Stimulated activated CD4-positive, alpha-beta T cell treated with anti-CD3 and anti-CD28 coated beads, Interleukin-15, amount 100 ng/mL, for 48 hours (primary cell): ENCODE results near the gene C5orf52.
"Not testable (repeated sequence)": the region's sequence is repeated elsewhere in the genome, so short reads cannot be mapped to it uniquely, and the experiment has no call there.

ENCODE experiments used
- DNase-seq, 2 donors: peaks; one replicate each; pipeline ENCODE4 v3.0.0-alpha.2; 2020; ENCODE audit warnings: low read depth in 2 of 2

The C5orf52 gene

GRCh38 chr5:157670662-157671591, at the start of gene C5orf52:
Gene C5orf52 (plus strand): TSS chr5:157671533. CDS start chr5:157671615, 82 bp downstream.
- peak in 1 of 2 donors; percentile 5 for DNase-seq

GRCh38 chr5:157624144-157624543, 47.2 kb upstream of the C5orf52 start:
- no peak for DNase-seq

- no peak for DNase-seq
Observed at GRCh38 chr5:157626831-157627230, 44.5 kb upstream of the C5orf52 start.

- DNase-seq = no peak
Observed at GRCh38 chr5:157630341-157630740, 41.0 kb upstream of the C5orf52 start.

GRCh38 chr5:157640406-157641066, 30.8 kb upstream of the C5orf52 start:
- no peak for DNase-seq

- no peak for DNase-seq
Observed at GRCh38 chr5:157648275-157648990, 22.9 kb upstream of the C5orf52 start.

- no peak for DNase-seq
Observed at GRCh38 chr5:157649101-157649500, 22.2 kb upstream of the C5orf52 start.

- DNase-seq = no peak
Observed at GRCh38 chr5:157650991-157651611, 20.2 kb upstream of the C5orf52 start.

- peak; percentile 70 to 74 for DNase-seq
Observed at GRCh38 chr5:157651623-157652376, 19.5 kb upstream of the C5orf52 start.

GRCh38 chr5:157652377-157652692, 19.0 kb upstream of the C5orf52 start, which contains the start of gene SOX30:
Gene SOX30 (minus strand): TSS chr5:157652438. CDS start chr5:157652078, 360 bp downstream.
- DNase-seq = no peak

GRCh38 chr5:157657516-157657915, 13.8 kb upstream of the C5orf52 start:
- DNase-seq = no peak

- no peak for DNase-seq
Observed at GRCh38 chr5:157658893-157659292, 12.4 kb upstream of the C5orf52 start.

- DNase-seq = no peak
Observed at GRCh38 chr5:157659868-157660660, 11.3 kb upstream of the C5orf52 start.

GRCh38 chr5:157665467-157666070, 5.8 kb upstream of the C5orf52 start:
- no peak for DNase-seq

- no peak for DNase-seq
Observed at GRCh38 chr5:157668356-157668755, 3.0 kb upstream of the C5orf52 start.

GRCh38 chr5:157669701-157670097, 1.6 kb upstream of the C5orf52 start:
- DNase-seq = no peak

- DNase-seq = no peak
Observed at GRCh38 chr5:157671592-157672330, 428 bp downstream of the C5orf52 start.

- DNase-seq = no peak
Observed at GRCh38 chr5:157672976-157673375, 1.6 kb downstream of the C5orf52 start.

GRCh38 chr5:157674351-157674750, 3.0 kb downstream of the C5orf52 start:
- DNase-seq = not testable (repeated sequence)
